Measurements from ENCODE around the gene NUMA1. TPM values are rescaled to one million over a fixed set of nuclear protein-coding genes. Genes with fewer than 3 reads are reported as not detected.

Gene NUMA1
- total RNA-seq, 2 donors from 2014 or later, result 181 to 216 TPM

DNA sequence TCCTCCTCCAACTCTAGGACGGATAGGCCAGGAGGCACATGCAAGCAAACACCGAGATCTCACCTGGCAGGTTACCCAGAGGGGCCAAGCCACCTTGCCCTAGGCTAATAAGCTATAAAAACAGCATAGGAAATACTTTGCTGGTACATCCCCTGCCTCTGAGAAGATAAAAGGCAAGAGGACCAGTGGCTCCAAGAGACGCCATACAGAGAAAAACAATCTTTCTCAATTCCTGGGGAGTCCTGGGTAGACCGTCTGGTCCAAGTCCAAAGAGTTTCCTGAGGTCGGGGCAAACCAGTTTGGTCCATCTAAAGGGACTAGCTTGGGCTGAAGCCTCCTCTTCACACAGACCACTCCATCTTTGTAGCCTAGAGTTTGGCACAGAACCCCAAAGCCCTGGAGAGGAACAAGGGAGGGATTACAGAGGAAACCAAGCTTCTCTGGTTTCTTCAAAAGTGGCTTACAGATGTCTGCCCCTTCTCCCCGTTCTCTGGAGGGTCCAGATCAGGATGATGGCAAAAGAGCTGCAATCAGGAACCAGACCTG lies 40.4 kb downstream of the NUMA1 start:
- ATAC-seq, result no peak

DNA sequence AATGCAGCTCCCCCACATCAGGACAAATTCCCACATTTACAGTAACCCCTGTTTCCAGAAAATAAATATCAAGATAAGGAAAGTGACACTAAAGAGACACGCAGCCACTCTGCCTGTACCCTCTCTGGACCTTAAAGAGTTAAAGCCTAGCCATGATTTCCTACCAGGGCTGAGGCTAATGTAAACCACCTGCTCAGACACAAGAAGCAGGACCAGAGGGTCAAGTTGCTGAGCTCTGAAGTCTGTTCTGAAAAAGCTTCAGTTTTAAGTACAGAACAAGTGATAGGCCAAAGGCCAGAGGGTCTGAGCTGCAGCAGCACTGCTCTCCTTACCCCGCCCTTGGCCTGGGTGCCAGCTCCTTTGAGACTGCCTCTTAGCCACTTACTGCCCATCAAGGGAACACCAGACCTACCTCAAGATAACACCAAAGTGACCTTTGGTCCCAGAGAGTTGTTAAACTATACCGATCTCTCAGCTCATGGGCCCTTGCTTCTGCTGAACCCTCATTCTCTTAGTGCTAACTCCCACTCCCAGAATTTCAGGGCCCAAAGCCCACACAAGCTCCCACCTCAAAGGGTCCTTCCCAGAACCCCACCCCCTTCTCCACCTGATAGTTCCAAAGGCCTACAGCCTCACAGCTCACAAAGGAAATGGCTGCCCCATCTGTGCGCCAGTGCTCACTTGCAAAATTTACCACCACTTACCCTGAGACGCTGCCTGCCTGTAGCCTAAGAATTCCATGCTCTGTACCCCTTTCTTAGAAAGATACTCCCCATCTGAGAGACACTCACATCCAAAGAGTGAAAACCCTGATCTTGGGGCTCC lies 41.1 kb downstream of the NUMA1 start:
- Mint-ChIP-seq H3K27me3 (no peaks in the 10 kb centered on the region), H3K4me3 (no peak overlapping the region), H3K4me1 (ENCODE audit: low read depth in 2 of 2) (peaks cover 10 to 44% of the 10 kb centered on the region in 2 donors), H3K27ac (no peak overlapping the region), H3K9me3 (no peaks in the 10 kb centered on the region), H3K36me3 (no peaks in the 10 kb centered on the region)
- ATAC-seq (no peak), DNase-seq (ENCODE audit: low spot score) (no peak)

More for the DNA sequence above, 40.4 kb downstream of the NUMA1 start:
- Mint-ChIP-seq H3K36me3 (no peaks in the 10 kb centered on the region), H3K9me3 (no peaks in the 10 kb centered on the region), H3K4me1 (ENCODE audit: low read depth in 2 of 2) (peaks cover 10 to 46% of the 10 kb centered on the region in 2 donors), H3K27me3 (no peaks in the 10 kb centered on the region), H3K27ac (no peak overlapping the region), H3K4me3 (no peak overlapping the region)
- no peak for DNase-seq (ENCODE audit: low spot score)

DNA sequence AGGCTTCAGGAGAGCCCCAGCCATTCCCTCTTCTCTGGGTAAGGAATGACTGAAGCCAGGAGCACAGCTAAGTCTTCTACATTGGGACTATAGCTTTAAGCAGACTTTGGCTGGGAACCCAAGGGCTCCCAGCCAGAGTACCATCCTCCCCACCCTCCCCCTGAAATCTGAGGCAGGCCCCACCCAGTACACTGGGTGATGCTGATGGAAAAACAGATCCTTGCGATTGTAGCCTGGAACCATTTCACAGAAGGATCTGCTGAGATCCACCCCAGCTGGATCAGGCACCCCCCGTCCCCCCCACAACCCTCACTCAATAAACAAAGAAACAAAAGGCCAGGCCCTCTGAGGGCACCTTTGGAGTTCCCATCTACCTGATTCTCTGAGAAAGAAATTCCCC lies 41.9 kb downstream of the NUMA1 start:
- H3K4me3 Mint-ChIP-seq, result no peak overlapping the region
- no peaks in the 10 kb centered on the region for H3K27me3 Mint-ChIP-seq
- H3K9me3 Mint-ChIP-seq, result no peaks in the 10 kb centered on the region
- H3K4me1 Mint-ChIP-seq (ENCODE audit: low read depth in 2 of 2), result peaks cover 5 to 44% of the 10 kb centered on the region in 2 donors
- no peak for ATAC-seq
- no peak overlapping the region for H3K27ac Mint-ChIP-seq
- H3K36me3 Mint-ChIP-seq, result no peaks in the 10 kb centered on the region
- DNase-seq (ENCODE audit: low spot score), result no peak

DNA sequence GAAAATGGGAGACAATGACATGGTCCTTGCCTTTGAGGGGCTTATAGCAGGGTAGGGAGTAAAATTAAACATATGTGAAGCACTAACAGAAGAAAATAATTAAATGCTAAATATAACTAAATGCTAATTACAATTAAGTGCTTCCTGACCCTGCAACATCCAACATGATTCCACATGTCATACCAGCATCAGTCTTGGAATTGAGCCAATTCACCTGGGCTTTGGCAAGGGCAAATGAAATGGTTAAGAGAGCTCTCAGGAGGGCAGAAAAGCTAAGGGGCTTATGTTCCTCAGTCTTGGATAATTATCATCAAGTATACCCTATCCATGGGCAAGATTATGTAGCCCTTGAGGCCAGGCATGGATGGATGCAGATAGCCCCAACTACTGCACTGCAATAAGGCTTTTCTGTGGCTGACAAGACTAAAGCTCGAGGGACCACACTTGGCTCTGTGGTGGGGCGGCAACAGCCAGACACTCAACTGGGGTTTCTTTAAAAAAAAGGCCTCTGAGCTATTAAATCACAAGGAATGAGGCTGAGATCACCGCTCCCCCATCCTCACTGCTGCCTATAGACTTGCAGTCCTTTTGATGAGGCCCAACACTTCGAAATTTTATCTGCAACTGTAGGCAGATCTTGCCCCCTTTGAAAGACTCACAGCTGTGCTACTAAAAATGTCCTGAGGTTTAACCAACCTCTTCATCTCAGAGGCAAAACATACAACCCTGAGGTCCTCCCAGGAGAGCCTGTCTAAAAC lies 42.6 kb downstream of the NUMA1 start:
- DNase-seq (ENCODE audit: low spot score), result no peak
- H3K36me3 Mint-ChIP-seq, result no peaks in the 10 kb centered on the region
- no peaks in the 10 kb centered on the region for H3K27me3 Mint-ChIP-seq
- H3K4me1 Mint-ChIP-seq (ENCODE audit: low read depth in 2 of 2), result peaks cover 5 to 43% of the 10 kb centered on the region in 2 donors
- no peak for ATAC-seq
- no peaks in the 10 kb centered on the region for H3K9me3 Mint-ChIP-seq
- no peak overlapping the region for H3K4me3 Mint-ChIP-seq
- no peak overlapping the region for H3K27ac Mint-ChIP-seq

DNA sequence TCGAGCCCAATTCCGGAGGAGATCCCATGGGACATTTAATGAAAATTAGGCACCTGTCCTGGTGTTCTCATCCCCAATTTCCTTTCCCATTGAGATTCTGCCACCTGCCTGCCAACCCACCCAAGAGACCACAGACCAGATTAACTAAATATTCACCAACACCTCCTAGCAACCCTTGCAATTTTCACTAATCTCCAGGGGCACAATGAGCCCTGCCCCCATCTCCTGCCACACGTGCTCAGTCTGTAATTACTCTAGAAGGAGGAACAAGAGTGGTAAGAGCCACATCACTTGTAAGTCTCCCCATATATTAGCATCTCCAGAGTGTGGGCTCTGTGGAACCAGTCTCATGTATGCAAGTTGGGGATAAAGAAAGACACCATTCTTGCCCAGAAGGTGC lies 43.7 kb downstream of the NUMA1 start:
- no peaks in the 10 kb centered on the region for H3K36me3 Mint-ChIP-seq
- no peak overlapping the region for H3K27ac Mint-ChIP-seq
- H3K9me3 Mint-ChIP-seq, result no peaks in the 10 kb centered on the region
- ATAC-seq (no peak), DNase-seq (ENCODE audit: low spot score) (no peak)
- H3K4me3 Mint-ChIP-seq, result no peak overlapping the region
- H3K4me1 Mint-ChIP-seq (ENCODE audit: low read depth in 2 of 2), result peaks cover 5 to 33% of the 10 kb centered on the region in 2 donors
- H3K27me3 Mint-ChIP-seq, result no peaks in the 10 kb centered on the region

DNA sequence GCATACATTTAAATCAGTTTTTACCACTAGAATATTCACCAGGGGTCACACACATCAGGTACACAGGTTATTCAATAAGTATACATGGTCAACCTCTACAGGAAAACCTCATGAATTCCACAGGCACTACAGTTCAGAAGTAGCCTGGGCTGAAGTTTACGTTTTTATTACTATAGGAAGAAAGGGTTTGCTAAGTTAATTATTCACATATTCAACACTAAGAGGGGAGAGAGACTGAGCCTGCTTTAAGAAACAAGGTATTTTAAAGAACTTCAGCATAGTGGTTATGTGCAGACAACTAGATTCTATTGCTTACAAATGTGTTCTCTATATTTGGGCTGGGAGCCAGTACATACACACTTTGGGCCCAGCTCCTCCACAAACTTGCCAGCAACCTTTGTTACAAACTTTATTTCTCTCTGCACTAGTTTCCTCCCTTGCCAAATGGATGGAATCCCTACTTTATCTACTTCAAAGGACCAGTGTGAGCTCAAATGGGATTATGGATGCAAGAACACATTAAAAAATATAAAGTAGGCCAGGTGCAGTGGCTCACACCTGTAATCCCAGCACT lies 49.8 kb downstream of the NUMA1 start:
- no peak overlapping the region for H3K4me3 Mint-ChIP-seq
- H3K36me3 Mint-ChIP-seq, result peaks cover 12% of the 10 kb centered on the region
- no peaks in the 10 kb centered on the region for H3K27me3 Mint-ChIP-seq
- H3K27ac Mint-ChIP-seq, result peak overlapping the region; percentile 9 to 52
- ATAC-seq (no peak), DNase-seq (ENCODE audit: low spot score) (no peak)
- peaks cover 16 to 24% of the 10 kb centered on the region in 2 donors for H3K4me1 Mint-ChIP-seq (ENCODE audit: low read depth in 2 of 2)
- no peaks in the 10 kb centered on the region for H3K9me3 Mint-ChIP-seq

DNA sequence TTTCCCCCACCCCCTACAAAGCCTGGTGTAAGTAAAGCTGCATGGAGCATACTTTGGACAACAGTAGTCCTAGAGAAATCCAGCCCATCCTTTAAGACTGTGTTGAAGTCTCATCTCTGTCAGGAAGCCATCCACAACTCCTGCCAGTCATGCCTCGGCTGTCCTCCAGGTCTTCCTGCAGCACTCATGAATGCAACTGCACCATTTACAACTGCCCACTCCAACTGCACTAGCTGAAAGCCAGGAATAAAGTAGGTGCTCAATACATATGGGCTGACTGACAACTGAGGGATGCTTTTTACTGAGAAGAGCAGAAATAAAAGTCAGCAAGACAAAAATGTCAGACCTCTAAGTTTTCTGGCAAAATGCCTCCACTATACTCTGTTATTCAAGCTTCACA lies 54.3 kb downstream of the NUMA1 start:
- H3K9me3 Mint-ChIP-seq, result no peaks in the 10 kb centered on the region
- no peak overlapping the region for H3K27ac Mint-ChIP-seq
- H3K4me3 Mint-ChIP-seq, result no peak overlapping the region
- ATAC-seq (no peak), DNase-seq (ENCODE audit: low spot score) (no peak)
- H3K4me1 Mint-ChIP-seq (ENCODE audit: low read depth in 2 of 2), result peaks cover 17 to 27% of the 10 kb centered on the region in 2 donors
- no peaks in the 10 kb centered on the region for H3K27me3 Mint-ChIP-seq
- H3K36me3 Mint-ChIP-seq, result peaks cover 12% of the 10 kb centered on the region

DNA sequence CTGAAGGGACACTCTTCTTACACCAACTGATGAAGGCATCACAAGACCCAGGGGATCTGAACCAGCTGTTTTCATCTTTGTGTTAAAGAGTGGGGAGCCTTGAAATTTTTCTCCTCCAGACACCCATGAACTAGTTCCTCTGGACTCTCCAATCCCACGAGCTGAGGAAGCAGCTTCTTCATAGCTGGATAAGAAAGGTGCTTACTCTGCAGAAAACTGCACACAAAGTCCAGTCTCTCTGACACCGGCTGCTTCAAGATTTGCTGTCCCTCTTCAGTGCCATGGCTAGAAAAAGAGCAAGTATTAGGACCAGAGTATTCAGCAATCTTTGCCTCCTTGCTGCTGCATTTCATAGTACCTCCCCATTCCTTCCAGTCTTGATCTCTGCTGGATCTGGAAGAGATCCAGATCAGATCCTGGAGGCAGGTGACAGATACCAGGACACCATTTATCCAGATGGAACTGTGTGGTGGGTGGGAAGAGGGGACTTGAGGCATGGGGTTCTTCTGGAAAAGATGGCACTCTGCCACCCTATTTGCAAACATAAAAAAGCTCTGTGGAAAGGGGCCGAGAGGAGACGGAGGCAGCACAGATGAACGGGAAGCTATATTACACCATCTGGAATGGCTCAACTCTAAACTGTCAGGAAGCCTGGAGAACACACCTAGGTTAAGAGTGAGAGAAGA lies 56.1 kb downstream of the NUMA1 start:
- ATAC-seq, result no peak
- H3K27ac Mint-ChIP-seq, result no peak overlapping the region

DNA sequence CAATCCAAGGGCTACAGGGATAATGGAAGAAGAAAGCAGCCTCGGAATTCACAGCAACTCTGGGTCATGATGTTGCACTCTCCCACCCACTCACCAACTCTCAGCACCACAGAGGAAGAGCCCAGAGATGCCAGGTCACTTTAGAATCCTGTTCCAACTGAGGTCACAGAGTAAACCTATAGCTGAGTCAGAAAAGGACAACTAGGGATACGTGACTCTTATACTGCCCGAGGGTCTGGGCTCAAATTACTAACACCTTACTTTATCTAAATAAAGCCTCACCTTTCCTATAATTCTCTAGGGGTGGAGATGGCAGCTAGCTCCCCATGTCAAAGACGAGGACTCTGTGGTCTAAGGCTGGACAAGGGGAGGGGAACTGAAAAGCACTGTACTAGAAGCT lies 57.0 kb downstream of the NUMA1 start:
- ATAC-seq (no peak), DNase-seq (ENCODE audit: low spot score) (no peak)
- Mint-ChIP-seq H3K27ac (no peak overlapping the region), H3K9me3 (no peaks in the 10 kb centered on the region), H3K27me3 (no peaks in the 10 kb centered on the region), H3K4me3 (no peak overlapping the region), H3K36me3 (peaks cover 13% of the 10 kb centered on the region), H3K4me1 (ENCODE audit: low read depth in 2 of 2) (peaks cover 10 to 18% of the 10 kb centered on the region in 2 donors)

More for the DNA sequence above, 56.1 kb downstream of the NUMA1 start:
- H3K27me3 Mint-ChIP-seq, result no peaks in the 10 kb centered on the region
- DNase-seq (ENCODE audit: low spot score), result no peak
- H3K9me3 Mint-ChIP-seq, result no peaks in the 10 kb centered on the region
- H3K4me3 Mint-ChIP-seq, result no peak overlapping the region
- peaks cover 13% of the 10 kb centered on the region for H3K36me3 Mint-ChIP-seq
- peaks cover 8 to 18% of the 10 kb centered on the region in 2 donors for H3K4me1 Mint-ChIP-seq (ENCODE audit: low read depth in 2 of 2)

DNA sequence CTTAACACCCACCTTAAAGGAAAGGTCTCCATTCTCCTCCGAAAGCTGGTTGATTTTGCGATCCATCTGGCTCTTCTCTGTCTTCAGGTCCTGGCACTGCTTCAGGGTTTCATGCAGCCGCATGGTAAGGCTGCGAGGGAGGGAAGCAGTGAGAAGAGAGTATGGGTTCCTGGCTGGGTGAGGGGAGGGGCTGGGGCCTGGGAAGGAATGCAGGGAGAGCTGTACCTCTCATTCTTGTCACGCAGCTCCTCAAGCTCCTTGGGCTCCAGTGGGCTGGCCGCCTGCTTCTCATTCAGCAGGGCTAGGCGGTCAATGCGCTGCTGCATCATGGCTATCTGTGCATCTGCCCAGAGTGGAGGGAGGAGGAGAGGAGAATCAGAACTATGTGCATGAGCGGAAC lies 62.2 kb downstream of the NUMA1 start:
- H3K27me3 Mint-ChIP-seq, result no peaks in the 10 kb centered on the region
- no peaks in the 10 kb centered on the region for H3K9me3 Mint-ChIP-seq
- ATAC-seq (no peak), DNase-seq (ENCODE audit: low spot score) (no peak)
- H3K27ac Mint-ChIP-seq, result peak overlapping the region in 1 of 2 donors; percentile 49
- peaks cover 0 to 24% of the 10 kb centered on the region in 2 donors for H3K4me1 Mint-ChIP-seq (ENCODE audit: low read depth in 2 of 2)
- H3K4me3 Mint-ChIP-seq, result no peak overlapping the region
- peaks cover 25% of the 10 kb centered on the region for H3K36me3 Mint-ChIP-seq

DNA sequence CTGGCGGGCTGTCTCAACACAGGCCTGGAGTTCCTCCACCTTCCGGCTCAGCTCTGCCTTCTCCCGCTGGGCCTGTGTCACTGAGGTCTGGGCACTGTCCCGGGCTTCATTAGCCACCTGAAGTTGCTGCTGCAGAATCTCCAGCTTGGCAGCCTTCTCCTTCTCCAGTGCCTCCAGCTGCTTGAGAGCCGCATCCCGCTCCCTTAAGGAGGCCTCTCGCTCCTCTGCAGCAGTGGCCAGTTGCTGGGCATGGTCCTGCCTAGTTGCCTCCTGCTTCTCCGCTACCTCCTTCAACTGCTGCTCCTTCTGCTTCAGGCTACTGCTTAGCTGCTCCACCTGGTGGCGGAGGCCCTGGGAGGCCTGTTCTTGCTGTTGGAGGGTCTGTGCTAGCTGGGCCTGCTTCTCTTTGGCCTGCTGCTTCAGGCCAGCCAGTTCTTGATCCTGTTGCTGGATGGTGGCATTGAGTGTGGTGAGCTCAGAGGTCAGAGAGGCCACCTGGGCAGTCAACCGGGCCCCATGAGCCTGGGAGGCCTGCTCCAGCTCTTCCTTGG lies 64.8 kb downstream of the NUMA1 start:
- DNase-seq (ENCODE audit: low spot score), result peak; percentile 23
- Mint-ChIP-seq H3K4me1 (ENCODE audit: low read depth in 2 of 2) (peaks cover 0 to 21% of the 10 kb centered on the region in 2 donors), H3K27me3 (no peaks in the 10 kb centered on the region), H3K36me3 (peaks cover 25% of the 10 kb centered on the region), H3K9me3 (no peaks in the 10 kb centered on the region), H3K4me3 (no peak overlapping the region), H3K27ac (no peak overlapping the region)
- no peak for ATAC-seq

DNA sequence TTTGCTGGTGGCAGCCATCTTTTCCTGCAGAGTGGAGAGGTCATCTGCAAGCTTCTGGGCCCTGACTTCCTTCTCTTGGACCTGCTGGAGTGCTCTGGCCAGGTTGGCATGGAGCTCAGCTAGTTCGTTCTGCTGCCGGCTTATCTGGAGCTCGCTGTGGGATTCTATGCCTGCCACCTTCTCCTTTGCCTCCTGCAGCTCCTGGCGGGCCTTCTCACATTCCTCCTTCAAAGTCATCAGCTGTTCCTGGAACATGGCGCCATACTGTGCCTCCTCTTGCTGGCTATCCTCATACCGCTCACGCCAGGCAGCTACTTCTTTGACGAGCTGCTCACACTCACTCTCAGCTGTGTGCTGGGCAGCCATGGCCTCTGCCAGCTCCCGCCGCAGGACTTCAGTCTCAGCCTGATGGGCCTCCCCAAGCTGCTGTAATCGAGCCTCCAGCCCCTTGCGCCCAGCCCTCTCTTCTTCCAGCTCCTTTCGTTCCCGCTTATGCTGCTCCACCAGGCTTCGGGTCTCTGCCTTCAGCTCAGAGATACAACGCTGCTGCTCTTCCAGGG lies 65.5 kb downstream of the NUMA1 start:
- Mint-ChIP-seq H3K27me3 (no peaks in the 10 kb centered on the region), H3K27ac (no peak overlapping the region), H3K4me3 (no peak overlapping the region), H3K4me1 (ENCODE audit: low read depth in 2 of 2) (peaks cover 0 to 21% of the 10 kb centered on the region in 2 donors), H3K9me3 (no peaks in the 10 kb centered on the region), H3K36me3 (peaks cover 19% of the 10 kb centered on the region)
- DNase-seq (ENCODE audit: low spot score) (peak; percentile 37), ATAC-seq (no peak)

Data from natural killer cell treated with Interleukin-12 subunit alpha and Interleukin-12 subunit beta and Interleukin-15 and Interleukin-18, amount 100 ng/mL, for 72 hours (primary cell).